Measurements from ENCODE around the gene DEFB114. TPM values are rescaled to one million over a fixed set of nuclear protein-coding genes. Genes with fewer than 3 reads are reported as not detected.

Gene DEFB114, protein sequence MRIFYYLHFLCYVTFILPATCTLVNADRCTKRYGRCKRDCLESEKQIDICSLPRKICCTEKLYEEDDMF
- not detected in 2 replicates for total RNA-seq (2021)
- long read RNA-seq: 0 reads

GRCh38 chr6:49964064-49964463, at the start of gene DEFB114:
TSS of gene DEFB114 (minus strand) at chr6:49964164. CDS start at chr6:49964105, 59 bp downstream.
- Histone ChIP-seq H3K79me1 (ENCODE audit: insufficient read depth, low read depth, low read length, poor library complexity, severe bottlenecking) (no peaks in the 10 kb centered on the region), H3T11ph (ENCODE audit: low read length) (no peak within 1 kb of the TSS), H3K56ac (ENCODE audit: insufficient read length, low read depth, low read length) (no peak within 1 kb of the TSS), H3K27ac (ENCODE audit: insufficient read length, low read depth, low read length) (no peak within 1 kb of the TSS), H3K9ac (ENCODE audit: extremely low read depth, insufficient read length, low read length) (no peak within 1 kb of the TSS), H3K23ac (ENCODE audit: insufficient read length, low read depth, low read length) (no peak within 1 kb of the TSS), H3K4me1 (ENCODE audit: insufficient read depth, low read length) (no peaks in the 10 kb centered on the region; the same call in 1 of the 2 replicates), H3K14ac (ENCODE audit: insufficient read depth, low read length) (no peak within 1 kb of the TSS), H2BK5ac (ENCODE audit: insufficient read length, low read length) (no peak within 1 kb of the TSS), H3K27me3 (ENCODE audit: insufficient read depth, low read length) (no peaks in the 10 kb centered on the region), H3K4me2 (ENCODE audit: insufficient read depth, insufficient read length, low read length) (no peak within 1 kb of the TSS), H2AFZ (ENCODE audit: low read length) (no peak within 1 kb of the TSS), H4K91ac (ENCODE audit: insufficient read length, low read depth, low read length) (no peak within 1 kb of the TSS), H3K23me2 (ENCODE audit: insufficient read length, low read depth, low read length, poor library complexity, severe bottlenecking) (no peaks in the 10 kb centered on the region), H2BK15ac (ENCODE audit: low read depth, low read length) (no peak within 1 kb of the TSS), H4K20me1 (ENCODE audit: control insufficient read depth, insufficient read depth, insufficient read length) (no peaks in the 10 kb centered on the region), H3K79me2 (ENCODE audit: insufficient read depth, low read length) (no peaks in the 10 kb centered on the region), H2BK20ac (ENCODE audit: low read depth, low read length, poor library complexity, severe bottlenecking) (no peak within 1 kb of the TSS), H2BK12ac (ENCODE audit: insufficient read length, low read depth, low read length) (no peak within 1 kb of the TSS), H3K4ac (ENCODE audit: low read depth, low read length) (no peak within 1 kb of the TSS), H2AK5ac (ENCODE audit: insufficient read length, low read length) (no peak within 1 kb of the TSS), H4K5ac (ENCODE audit: insufficient read length, low read depth, low read length) (no peak within 1 kb of the TSS), H3K9me3 (ENCODE audit: control insufficient read depth, low read depth, low read length) (no peaks in the 10 kb centered on the region), H3K18ac (ENCODE audit: insufficient read length, low read depth, low read length) (no peak within 1 kb of the TSS), H2BK120ac (ENCODE audit: low read depth, low read length, poor library complexity, severe bottlenecking) (no peak within 1 kb of the TSS), H4K8ac (replicated peaks; ENCODE audit: insufficient read length, low read depth, low read length) (no peak within 1 kb of the TSS)
- Mint-ChIP-seq H3K4me1 (peaks cover 31 to 36% of the 10 kb centered on the region in 2 experiments), H3K4me3 (no peak within 1 kb of the TSS), H3K27ac (no peak within 1 kb of the TSS), H3K9me3 (peaks cover 0 to 2% of the 10 kb centered on the region in 2 experiments; a peak in 3 of 5 replicates), H3K36me3 (ENCODE audit: insufficient read depth in 1 of 3, low read depth in 3 of 3) (peaks cover under 1 to 4% (median 2%) of the 10 kb centered on the region in 3 experiments; a peak in 5 of 7 replicates), H3K27me3 (ENCODE audit: low read depth) (no peaks in the 10 kb centered on the region)
- no peak for DNase-seq
- WGBS (ENCODE audit: extremely low coverage, insufficient read length, low lambda C conversion rate): no CpG with 5 or more reads among the region's 2 CpGs
- no peak for TF ChIP-seq CTCF (conservative IDR thresholded peaks at IDR 0.05)

All from H9 (cell line).